GM21529 (cell line): ENCODE results near the gene PTPRD.

Experiments
- ATAC-seq: cut with Tn5 transposase; IDR thresholded peaks from one replicate; pipeline ENCODE4 v1.9.1; 2021; ENCODE audit not compliant: unreplicated experiment

The PTPRD gene

DNA sequence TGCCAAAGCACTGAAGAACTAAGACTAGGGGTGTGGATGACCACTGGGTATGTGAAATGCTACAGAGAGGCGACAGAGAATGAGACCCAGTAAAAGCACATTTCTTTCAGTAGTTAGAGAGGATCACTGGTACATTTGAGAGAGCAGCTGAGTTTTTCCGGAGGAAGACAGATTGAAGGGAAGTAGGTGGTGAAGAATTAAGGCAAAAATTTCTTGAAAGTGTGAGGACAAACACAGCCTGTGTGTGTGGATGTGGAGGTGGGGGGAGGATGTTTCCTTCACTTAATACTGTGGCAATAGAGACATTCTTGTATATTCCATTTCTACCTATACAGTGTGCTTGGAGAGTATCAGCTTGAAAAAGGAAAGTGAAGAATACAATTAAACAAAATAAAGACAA is 1942.1 kb downstream of the PTPRD start:
- ATAC-seq: no peak

DNA sequence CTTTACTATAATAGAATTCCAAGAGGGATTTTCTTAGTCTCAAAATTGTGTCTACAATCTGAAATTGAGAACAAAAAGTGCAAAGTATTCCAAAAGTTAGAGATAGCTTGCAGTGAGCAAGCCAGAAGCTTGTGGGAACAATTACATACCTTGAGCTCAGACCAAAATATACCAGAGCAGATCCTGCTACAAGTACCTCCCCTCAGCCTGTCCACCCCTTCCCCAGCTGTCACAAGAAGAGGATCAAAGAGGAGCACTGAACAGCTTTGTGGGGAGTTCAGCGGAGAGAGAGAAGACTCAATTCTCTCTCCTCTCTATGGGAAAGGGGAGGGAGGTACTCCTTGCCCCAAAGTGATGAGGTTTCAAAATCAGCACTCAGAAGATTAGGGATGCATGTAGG is 1944.1 kb downstream of the PTPRD start:
- ATAC-seq: no peak

DNA sequence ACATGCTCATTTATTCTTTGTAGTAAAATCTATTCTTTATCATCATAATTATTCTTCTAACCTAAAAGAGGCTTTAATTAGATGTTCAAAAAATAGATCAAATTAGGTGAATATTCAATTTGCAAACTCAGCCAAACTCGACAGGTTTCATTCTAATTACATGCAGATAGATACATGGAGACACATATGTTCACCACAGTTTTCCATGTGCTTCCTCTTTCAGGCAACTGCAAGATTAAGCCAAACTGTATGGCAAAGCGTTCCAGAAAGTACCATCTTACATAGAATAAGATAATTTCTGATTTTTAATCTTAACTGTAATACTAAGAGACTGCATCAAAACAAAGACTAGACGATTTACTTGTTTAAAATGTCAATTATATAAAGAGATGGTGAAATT is 1944.6 kb downstream of the PTPRD start:
- ATAC-seq: no peak

- no peak for ATAC-seq
Observed at GRCh38 chr9:8666060-8666459, 1946.7 kb downstream of the PTPRD start.

DNA sequence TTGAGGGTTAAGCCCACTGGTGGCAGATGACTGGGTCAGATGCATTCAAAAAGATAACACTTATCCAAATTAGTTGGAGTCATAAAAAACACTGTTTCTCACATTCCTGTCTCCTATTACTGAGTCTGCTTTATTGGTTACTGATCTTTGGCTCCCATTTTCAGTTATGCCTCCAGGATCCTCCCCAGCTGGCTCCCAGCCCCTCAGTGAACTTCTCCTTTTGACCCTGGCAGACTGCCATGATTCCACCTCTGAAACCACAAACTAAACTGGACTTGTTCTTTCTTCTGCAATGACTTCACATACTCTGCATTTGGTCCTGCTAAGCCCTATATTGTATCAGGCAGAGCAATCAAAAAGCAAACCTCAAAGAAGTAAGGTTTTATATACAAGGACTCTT is 1952.4 kb downstream of the PTPRD start:
- ATAC-seq: no peak

DNA sequence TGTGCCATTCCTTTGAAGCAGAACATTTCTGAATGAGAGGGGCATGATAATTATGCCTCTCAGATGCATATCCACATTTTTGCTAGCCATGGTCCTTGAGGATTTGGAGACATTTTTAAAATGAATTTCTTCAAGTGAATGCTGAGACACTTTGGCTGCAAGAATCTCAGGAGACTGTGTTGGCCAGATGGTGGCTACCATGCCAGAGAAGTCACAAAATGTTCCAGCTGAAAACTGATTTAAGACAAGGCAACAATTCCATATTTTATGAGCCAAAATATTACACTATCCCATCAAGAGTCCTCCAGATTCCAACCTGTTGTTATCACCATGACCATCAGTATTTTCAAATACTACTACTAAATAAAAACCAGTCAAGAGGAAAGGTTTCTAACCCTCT is 1953.7 kb downstream of the PTPRD start:
- ATAC-seq: no peak

DNA sequence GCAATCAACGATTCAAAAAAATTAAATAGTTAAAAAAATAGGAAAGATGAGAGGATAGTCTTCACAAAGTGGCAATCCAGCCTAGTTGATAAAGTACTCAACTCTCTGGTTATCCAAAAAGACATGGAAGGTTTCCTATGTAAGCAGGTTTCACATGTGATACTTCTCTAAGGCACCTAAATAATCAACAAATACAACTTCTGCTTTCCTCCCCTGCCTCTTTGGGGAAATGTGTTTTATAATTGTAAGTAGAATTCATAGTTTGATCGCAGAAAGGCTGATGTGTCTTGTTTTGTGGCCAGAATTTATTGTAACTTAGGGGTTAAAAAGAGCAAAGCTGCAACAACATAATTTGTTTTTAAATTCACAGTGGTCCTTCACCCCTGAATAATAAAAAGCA is 1957.7 kb downstream of the PTPRD start:
- ATAC-seq: no peak

- ATAC-seq: no peak
Observed at GRCh38 chr9:8653855-8654254, 1958.9 kb downstream of the PTPRD start.

GRCh38 chr9:8653111-8653510 is 1959.7 kb downstream of the PTPRD start:
- no peak for ATAC-seq

DNA sequence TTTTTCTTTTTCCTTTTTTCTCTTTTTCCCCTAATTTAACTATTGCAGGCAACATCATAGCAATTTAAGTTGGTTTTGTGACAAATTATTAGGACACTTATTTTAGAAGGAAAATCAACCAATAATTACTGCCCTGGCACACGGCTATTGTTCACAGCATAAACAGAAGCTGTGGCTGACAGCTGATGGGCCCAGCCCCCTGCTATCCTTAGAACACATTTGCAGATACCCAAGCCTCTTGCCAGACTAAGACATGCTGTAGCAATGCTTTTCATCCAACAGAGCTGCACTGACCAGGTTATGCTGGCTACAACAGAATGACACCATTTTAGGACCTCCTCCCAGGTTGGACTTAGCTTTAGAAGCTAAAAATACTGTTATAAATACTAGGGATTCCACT is 1960.5 kb downstream of the PTPRD start:
- no peak for ATAC-seq

DNA sequence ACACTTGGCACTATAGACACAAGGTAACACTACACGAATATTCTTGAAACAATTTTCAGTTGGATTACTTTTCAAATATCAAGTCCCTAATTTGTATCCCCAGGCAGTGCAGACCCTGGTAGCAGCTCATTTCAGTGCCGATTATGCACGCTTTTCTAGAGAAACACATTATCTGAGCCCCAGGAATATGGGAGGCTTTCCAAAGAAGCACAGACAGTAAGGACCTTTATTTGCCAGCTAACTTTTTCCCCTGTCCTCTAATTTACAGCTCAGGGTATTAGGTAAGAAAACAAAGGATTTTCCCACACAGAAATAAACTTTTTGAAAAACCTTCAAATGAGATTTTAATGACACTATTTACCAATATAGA is 1961.0 kb downstream of the PTPRD start:
- no peak for ATAC-seq

GRCh38 chr9:8651070-8651845 is 1961.5 kb downstream of the PTPRD start:
- no peak for ATAC-seq

DNA sequence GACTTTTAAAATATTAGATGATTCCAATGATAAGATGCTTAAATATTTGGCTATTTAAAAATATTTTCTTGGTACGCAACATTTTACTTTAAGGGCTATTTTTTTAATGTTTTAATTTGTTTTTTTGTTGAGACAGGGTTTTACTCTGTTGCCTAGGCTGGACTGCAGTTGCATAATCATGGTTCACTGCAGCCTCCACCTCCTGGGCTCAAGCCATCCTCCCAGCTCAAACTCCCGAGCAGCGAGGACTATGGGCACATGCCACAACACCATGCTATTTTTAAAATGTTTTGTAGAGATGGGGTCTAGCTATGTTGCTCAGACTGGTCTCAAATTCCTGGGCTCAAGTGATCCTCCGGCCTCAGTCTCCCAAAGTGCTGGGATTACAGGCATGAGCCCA is 1963.0 kb downstream of the PTPRD start:
- no peak for ATAC-seq

DNA sequence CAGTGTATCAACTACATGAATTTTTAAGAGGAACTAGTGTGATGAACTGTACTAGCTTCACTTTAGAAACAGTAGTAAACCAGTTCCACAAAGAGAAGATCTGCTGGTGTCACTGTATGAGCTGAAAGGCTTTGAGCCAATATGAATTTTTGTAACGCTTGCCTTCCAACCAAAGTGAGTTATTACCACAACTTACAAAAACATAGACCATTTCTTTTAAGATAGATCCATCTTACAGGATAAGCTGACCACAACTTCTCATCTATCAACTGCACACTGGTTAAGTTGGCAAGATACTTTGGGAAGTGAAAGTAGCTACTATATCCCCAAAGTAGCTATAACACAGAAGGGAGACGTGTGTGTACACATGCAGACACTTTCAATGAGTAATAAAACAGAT is 1963.6 kb downstream of the PTPRD start:
- ATAC-seq: no peak

DNA sequence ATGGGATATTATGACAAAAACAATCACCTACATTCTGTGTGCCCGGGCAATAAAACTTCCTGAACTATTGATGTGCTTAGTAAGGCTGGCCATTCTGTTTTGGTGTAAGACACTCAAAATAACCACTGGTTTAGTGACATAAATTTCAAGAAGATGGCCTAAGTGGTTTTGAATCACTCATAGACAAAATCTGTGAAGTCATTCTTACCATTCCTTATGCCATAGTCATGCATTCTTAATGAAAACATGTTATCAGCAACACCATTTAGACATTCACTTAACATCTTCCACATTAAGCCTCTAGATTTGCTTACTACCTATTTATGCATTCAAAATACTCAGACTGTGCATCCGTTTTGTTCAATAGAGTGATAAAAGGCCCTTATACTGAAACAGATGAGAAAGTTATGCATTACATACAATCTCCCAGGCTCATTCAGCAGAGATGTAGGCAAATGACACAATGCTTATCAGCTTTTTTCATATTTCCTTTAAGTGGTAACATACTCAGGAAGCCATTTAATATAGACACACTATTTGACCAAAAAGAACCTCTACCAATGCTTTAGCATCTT is 1964.4 kb downstream of the PTPRD start:
- no peak for ATAC-seq

GRCh38 chr9:8647824-8648223 is 1965.0 kb downstream of the PTPRD start:
- no peak for ATAC-seq

- ATAC-seq: no peak
Observed at GRCh38 chr9:8644571-8644970, 1968.2 kb downstream of the PTPRD start.

GRCh38 chr9:8643896-8644295 is 1968.9 kb downstream of the PTPRD start:
- no peak for ATAC-seq

DNA sequence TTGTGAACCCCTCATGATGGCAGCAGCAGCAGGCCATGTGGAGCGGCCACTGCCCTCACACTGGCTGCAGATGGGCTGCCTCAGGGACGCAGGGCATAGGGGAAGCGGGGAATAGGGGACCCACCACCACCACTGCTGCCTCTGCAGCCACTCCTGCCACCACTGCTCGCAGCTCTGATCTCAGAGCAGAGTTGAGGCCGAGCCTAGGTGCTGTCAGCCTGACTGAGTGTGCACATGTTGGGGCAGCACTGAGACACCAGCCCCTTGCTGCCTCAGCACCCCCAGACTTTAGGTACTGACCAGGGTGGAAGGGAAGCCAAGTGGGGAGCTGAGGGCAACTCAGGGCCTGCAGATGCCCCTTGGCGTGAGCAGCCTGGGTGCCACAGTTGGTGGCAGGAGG is 1969.3 kb downstream of the PTPRD start:
- ATAC-seq: no peak

- ATAC-seq: no peak
Observed at GRCh38 chr9:8640761-8641160, 1972.0 kb downstream of the PTPRD start.

DNA sequence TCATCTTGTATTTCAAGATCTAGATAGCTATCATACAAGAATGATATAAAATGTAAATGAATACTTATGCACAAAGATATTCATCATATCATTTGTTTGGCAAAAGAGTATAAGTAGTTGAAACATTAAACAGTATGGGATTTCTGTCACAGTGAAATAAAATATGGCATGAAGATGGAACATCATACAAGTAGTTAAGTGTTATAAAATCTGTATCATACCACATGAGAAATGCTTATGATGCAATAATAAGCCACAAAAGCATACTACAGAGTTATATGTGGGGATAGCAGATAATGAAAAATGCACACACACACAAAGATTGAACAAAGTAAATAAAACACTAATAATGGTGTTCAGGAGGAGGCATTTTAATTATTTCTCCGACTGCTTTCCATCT is 1975.2 kb downstream of the PTPRD start:
- ATAC-seq: no peak

GRCh38 chr9:8633784-8634183 is 1979.0 kb downstream of the PTPRD start:
- ATAC-seq: no peak

- ATAC-seq: no peak
Observed at GRCh38 chr9:8632493-8632892, 1980.3 kb downstream of the PTPRD start.
